H1 (cell line): ENCODE results near the gene MALT1. TPM values are rescaled to one million over a fixed set of nuclear protein-coding genes. Genes with fewer than 3 reads are reported as not detected.

Experiments used
- CHD7 ChIP-seq: fragments of 300-600 bp; sonication (generic); IDR thresholded peaks from 2 replicates; pipeline ENCODE4 v1.7.1; 2012; ENCODE audit warnings: low read length, moderate library complexity, mild to moderate bottlenecking, inconsistent platforms; ENCODE audit not compliant: insufficient replicate concordance
- polyA plus RNA-seq, 7 experiments: library from polyadenylated mRNA; depleted of rRNA in 3 of 7; stranded (reverse) in 5 of 7; unstranded in 2 of 7; fragments of >200 nt in 5 of 7; fragments of 200-250 nt in 2 of 7; gene quantifications; 1 replicate in 5 of 7; 2 replicates in 1 of 7; 4 replicates in 1 of 7; pipeline versions ENCODE4 v1.2.1 to v1.2.3, GENCODE V29; 2011 to 2013; ENCODE audit warnings: missing spikeins in 2 of 7, mixed read lengths in 2 of 7
- total RNA-seq: library from RNA; stranded (reverse); fragmentation: NEBNext Ultra II Directional; extraction: Animal tissue kit (Norgen Biotek cat#: 25700); gene quantifications from 2 replicates; pipeline ENCODE4 v1.2.1, GENCODE V29; 2021

Gene MALT1
- total and polyA plus RNA-seq, 2 of the 8 experiments (the other 6 are each of a cell fraction or from before 2014, with no cell fraction given): 10.7 to 25.9 TPM

DNA sequence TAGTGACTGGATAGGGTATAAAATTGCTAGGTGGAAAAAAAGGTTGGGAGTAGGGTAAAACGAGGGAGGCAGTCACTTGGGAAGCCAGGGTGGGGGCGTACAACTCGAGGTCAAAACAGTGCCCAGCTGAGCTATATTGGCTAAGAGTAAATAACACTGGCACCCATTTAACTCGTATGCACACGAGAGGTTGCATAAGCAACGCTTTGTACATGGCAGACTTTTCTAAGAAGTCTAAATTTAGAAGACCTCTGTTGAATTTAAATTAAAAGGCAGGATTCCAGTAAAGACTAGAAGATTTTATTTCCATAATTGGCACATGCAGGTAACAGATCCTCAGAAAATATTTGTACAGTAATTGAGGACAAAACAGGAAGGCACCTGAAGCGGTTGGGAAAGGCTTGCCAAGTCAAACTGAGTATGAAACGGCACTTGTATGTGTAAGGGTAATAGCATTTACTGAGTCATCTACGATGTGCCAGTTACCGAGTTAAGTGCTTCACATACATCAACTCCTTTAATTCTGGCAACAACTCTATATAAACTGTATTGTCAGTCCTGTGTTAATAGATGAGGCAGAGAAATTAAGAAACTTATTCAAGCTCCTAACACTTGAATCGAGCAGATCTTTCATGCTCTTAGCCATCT, 1.4 kb upstream of the MALT1 start (continued):
- no peak for TF ChIP-seq CHD7
- TF ChIP-seq, all 59 proteins: peak for 0
